CD14-positive monocyte (primary cell): Measurements from ENCODE around the gene PRKAR1B. TPM values are rescaled to one million over a fixed set of nuclear protein-coding genes. Genes with fewer than 3 reads are reported as not detected.
A peak's percentile ranks its signal among the peaks of the same experiment; 100 is the strongest.
"Not testable (repeated sequence)": the region's sequence is repeated elsewhere in the genome, so short reads cannot be mapped to it uniquely, and the experiment has no call there.

ENCODE experiments used
- DNase-seq, 3 donors: peaks; one replicate each; pipeline ENCODE4 v3.0.0-alpha.2; 2011 to 2022
- H2AFZ ChIP-seq: 2 replicates; pipeline ENCODE4 v1.6.0; 2012; ENCODE audit warnings: mild to moderate bottlenecking, low read depth, low read length, inconsistent platforms; ENCODE audit not compliant: insufficient read depth, poor library complexity, severe bottlenecking
- H3K27ac ChIP-seq, 2 donors: 1 replicate in 1 of 2; 2 replicates in 1 of 2; pipeline ENCODE4 v1.5.1; 2012 to 2013; ENCODE audit warnings: low read length in 2 of 2, control low read depth in 1 of 2, inconsistent platforms in 1 of 2, low read depth in 1 of 2, mild to moderate bottlenecking in 1 of 2
- H3K27me3 ChIP-seq, 2 donors: one replicate each; pipeline versions ENCODE4 v1.6.0 to v1.6.1; 2011 to 2013; ENCODE audit warnings: low read length in 2 of 2; ENCODE audit not compliant: control insufficient read depth in 2 of 2, insufficient read depth in 2 of 2
- H3K36me3 ChIP-seq, 2 donors: replicated peaks in 1 of 2; 1 replicate in 1 of 2; 2 replicates in 1 of 2; pipeline versions ENCODE4 v1.5.1 to v1.6.1; 2012 to 2013; ENCODE audit warnings: low read length in 2 of 2, control low read depth in 1 of 2, inconsistent platforms in 1 of 2, mild to moderate bottlenecking in 1 of 2; ENCODE audit not compliant: insufficient read depth in 2 of 2, control insufficient read depth in 1 of 2
- H3K4me1 ChIP-seq, 2 donors: 1 replicate in 1 of 2; 2 replicates in 1 of 2; pipeline versions ENCODE4 v1.5.1 to v1.6.1; 2012 to 2013; ENCODE audit warnings: low read length in 2 of 2, control low read depth in 1 of 2, inconsistent platforms in 1 of 2, mild to moderate bottlenecking in 1 of 2, moderate library complexity in 1 of 2; ENCODE audit not compliant: insufficient read depth in 2 of 2, control insufficient read depth in 1 of 2
- H3K4me2 ChIP-seq: replicated peaks from 2 replicates; pipeline ENCODE3; 2012; ENCODE audit warnings: low read length, moderate library complexity, mild to moderate bottlenecking; ENCODE audit not compliant: poor library complexity, severe bottlenecking; ENCODE audit errors: extremely low read depth
- H3K4me3 ChIP-seq, 3 experiments: fragments of 200-600 bp in 1 of 3; sonication (generic) in 1 of 3; replicated peaks in 1 of 3; 1 replicate in 2 of 3; 2 replicates in 1 of 3; pipeline ENCODE4 v1.5.1; 2011 to 2013; ENCODE audit warnings: low read length in 3 of 3, mild to moderate bottlenecking in 3 of 3, control low read depth in 2 of 3, low read depth in 2 of 3, inconsistent platforms in 1 of 3, moderate library complexity in 1 of 3
- H3K79me2 ChIP-seq: 2 replicates; pipeline ENCODE4 v1.6.0; 2012; ENCODE audit warnings: mild to moderate bottlenecking, control low read depth, inconsistent platforms, low read length, moderate library complexity; ENCODE audit not compliant: insufficient read depth
- H3K9ac ChIP-seq: 2 replicates; pipeline ENCODE4 v1.6.0; 2017; ENCODE audit warnings: low read length, mild to moderate bottlenecking; ENCODE audit not compliant: insufficient read depth, poor library complexity, severe bottlenecking
- H3K9me3 ChIP-seq, 2 donors: replicated peaks in 1 of 2; 1 replicate in 1 of 2; 2 replicates in 1 of 2; pipeline versions ENCODE4 v1.5.1 to v1.6.1; 2012 to 2013; ENCODE audit warnings: low read length in 2 of 2, control low read depth in 1 of 2; ENCODE audit not compliant: control insufficient read depth in 1 of 2, insufficient read depth in 1 of 2
- H4K20me1 ChIP-seq: 2 replicates; pipeline ENCODE4 v1.6.0; 2012; ENCODE audit warnings: mild to moderate bottlenecking, low read length, control low read depth, moderate library complexity; ENCODE audit not compliant: insufficient read depth
- H3K27ac Mint-ChIP-seq, 7 donors: one replicate each; pipeline ENCODE4 v1.8.0; 2020; ENCODE audit warnings: mild to moderate bottlenecking in 7 of 7, mixed read lengths in 7 of 7, moderate library complexity in 6 of 7, inconsistent platforms in 2 of 7
- H3K27me3 Mint-ChIP-seq, 3 donors: one replicate each; pipeline ENCODE4 v1.8.0; 2021 to 2022; ENCODE audit warnings: low read depth in 3 of 3, mild to moderate bottlenecking in 3 of 3, mixed read lengths in 3 of 3, moderate library complexity in 3 of 3, inconsistent platforms in 1 of 3
- H3K36me3 Mint-ChIP-seq, 2 donors: one replicate each; pipeline ENCODE4 v1.8.0; 2020; ENCODE audit warnings: mixed read lengths in 2 of 2, inconsistent platforms in 1 of 2, mild to moderate bottlenecking in 1 of 2
- H3K4me1 Mint-ChIP-seq: one replicate; pipeline ENCODE4 v1.8.0; 2020; ENCODE audit warnings: mild to moderate bottlenecking, mixed read lengths
- H3K4me3 Mint-ChIP-seq, 2 donors: one replicate each; pipeline ENCODE4 v1.8.0; 2020; ENCODE audit warnings: mild to moderate bottlenecking in 2 of 2, mixed read lengths in 2 of 2, moderate library complexity in 1 of 2
- H3K9me3 Mint-ChIP-seq, 7 donors: one replicate each; pipeline ENCODE4 v1.8.0; 2020 to 2022; ENCODE audit warnings: mixed read lengths in 7 of 7, mild to moderate bottlenecking in 6 of 7, moderate library complexity in 6 of 7, inconsistent platforms in 2 of 7
- CTCF ChIP-seq: fragments of 200-600 bp; IDR thresholded peaks from one replicate; pipeline ENCODE4 v1.8.0; 2022; ENCODE audit warnings: antibody characterized with exemption, mild to moderate bottlenecking
- WGBS: methylation state at CpG from one replicate; pipeline ENCODE4 v1.1.5; 2013; ENCODE audit warnings: missing lambda C conversion rate; ENCODE audit not compliant: insufficient coverage; 5-methylcytosine and 5-hydroxymethylcytosine counted together
- intact Hi-C, 2 donors: fragments of 100-400 bp; cut with micrococcal nuclease; formaldehyde crosslinking; loops; one replicate each; pipeline versions ENCODE4 v1.15.0 to v1.15.1; 2023
- polyA plus RNA-seq, 3 donors: library from polyadenylated mRNA; depleted of rRNA in 1 of 3; unstranded in 2 of 3; stranded (reverse) in 1 of 3; fragments of 300-500 nt in 2 of 3; fragments of >200 nt in 1 of 3; fragmentation: Illumina TruSeq in 2 of 3; gene quantifications; 1 replicate in 2 of 3; 2 replicates in 1 of 3; pipeline ENCODE4 v1.2.3, GENCODE V29; 2012 to 2021

PRKAR1B gene
- polyA plus RNA-seq, 3 donors, result 0.94 to 2.1 (median 1.1) TPM

GRCh38 chr7:754531-755412 lies 27.7 kb upstream of the PRKAR1B start:
- H3K9ac ChIP-seq, result no peak overlapping the region
- no peak for TF ChIP-seq CTCF
- H3K36me3 Mint-ChIP-seq, result peaks cover 40 to 65% of the 10 kb centered on the region in 2 donors
- H3K36me3 ChIP-seq, result peaks cover 23 to 65% of the 10 kb centered on the region in 2 donors
- no peak overlapping the region for H3K27ac ChIP-seq
- no peak for DNase-seq
- no peak overlapping the region for H2AFZ ChIP-seq
- H3K4me1 ChIP-seq, result no peaks in the 10 kb centered on the region
- H3K27me3 ChIP-seq, result no peaks in the 10 kb centered on the region
- no peaks in the 10 kb centered on the region for H4K20me1 ChIP-seq
- no peaks in the 10 kb centered on the region for H3K79me2 ChIP-seq
- H3K4me3 ChIP-seq, result no peak overlapping the region
- H3K4me3 Mint-ChIP-seq, result no peak overlapping the region
- H3K27me3 Mint-ChIP-seq, result no peaks in the 10 kb centered on the region
- intact Hi-C loops, result no loop called here
- no peak overlapping the region for H3K4me2 ChIP-seq
- H3K9me3 Mint-ChIP-seq, result peaks cover 0 to 8% (median 2%) of the 10 kb centered on the region in 7 donors
- H3K4me1 Mint-ChIP-seq, result no peaks in the 10 kb centered on the region
- 97% methylated on average over 38 of the region's 49 CpGs for WGBS
- no peak overlapping the region for H3K27ac Mint-ChIP-seq
- peaks cover 0 to 9% of the 10 kb centered on the region in 2 donors for H3K9me3 ChIP-seq

GRCh38 chr7:753190-753589 lies 26.1 kb upstream of the PRKAR1B start:
- Mint-ChIP-seq H3K4me1 (no peaks in the 10 kb centered on the region), H3K27ac (peak overlapping the region in 2 of 7 donors; percentile 11 to 26), H3K36me3 (peaks cover 34 to 57% of the 10 kb centered on the region in 2 donors), H3K4me3 (no peak overlapping the region), H3K27me3 (no peaks in the 10 kb centered on the region), H3K9me3 (peaks cover 0 to 8% (median 2%) of the 10 kb centered on the region in 7 donors)
- TF ChIP-seq CTCF, result no peak
- H4K20me1 ChIP-seq, result no peaks in the 10 kb centered on the region
- intact Hi-C loops, result no loop called here
- H3K4me3 ChIP-seq, result no peak overlapping the region
- H3K9me3 ChIP-seq, result peaks cover 0 to 9% of the 10 kb centered on the region in 2 donors
- H3K27ac ChIP-seq, result no peak overlapping the region
- no peak overlapping the region for H2AFZ ChIP-seq
- H3K9ac ChIP-seq, result no peak overlapping the region
- peaks cover 23 to 60% of the 10 kb centered on the region in 2 donors for H3K36me3 ChIP-seq
- H3K4me1 ChIP-seq, result no peaks in the 10 kb centered on the region
- DNase-seq, result no peak
- no peaks in the 10 kb centered on the region for H3K27me3 ChIP-seq
- H3K79me2 ChIP-seq, result no peaks in the 10 kb centered on the region
- WGBS, result 98% methylated on average over 15 of the region's 17 CpGs
- no peak overlapping the region for H3K4me2 ChIP-seq

- WGBS, result 88% methylated on average over 33 of the region's 33 CpGs
- H3K27me3 ChIP-seq, H4K20me1 ChIP-seq, H3K79me2 ChIP-seq, H3K4me3 Mint-ChIP-seq, H3K27me3 Mint-ChIP-seq, H3K27ac ChIP-seq, H3K9me3 Mint-ChIP-seq, H3K4me2 ChIP-seq, H3K4me1 Mint-ChIP-seq, intact Hi-C loops, H3K4me1 ChIP-seq, H3K4me3 ChIP-seq, H2AFZ ChIP-seq, H3K9me3 ChIP-seq, H3K27ac Mint-ChIP-seq, H3K9ac ChIP-seq, DNase-seq: not testable (repeated sequence)
- H3K36me3 ChIP-seq, result peaks cover 22 to 50% of the 10 kb centered on the region in 2 donors
- H3K36me3 Mint-ChIP-seq, result peaks cover 30 to 48% of the 10 kb centered on the region in 2 donors
These were observed 25.2 kb upstream of the PRKAR1B start for GRCh38 chr7:752256-752655.
